ENCODE results near the gene ADGRV1. TPM values are rescaled to one million over a fixed set of nuclear protein-coding genes. Genes with fewer than 3 reads are reported as not detected.

The ADGRV1 gene
- polyA plus RNA-seq, 1 of the 3 experiments (the other 2 are of a cell fraction): 0.23 TPM

- H4K20me1 ChIP-seq (ENCODE audit: insufficient read depth): no peaks in the 10 kb centered on the region
- H3F3A ChIP-seq (replicated peaks; ENCODE audit: insufficient read depth): peaks cover 3% of the 10 kb centered on the region
- TF ChIP-seq CHD2 (IDR thresholded peaks at IDR 0.05; ENCODE audit: low read length, partially characterized antibody) (no peak), EP300 (IDR thresholded peaks at IDR 0.05; ENCODE audit: borderline replicate concordance in 1 of 2, low read depth in 1 of 2, low read length in 1 of 2) (no peak), REST (IDR thresholded peaks at IDR 0.05; ENCODE audit: low read depth, low read length) (no peak), SMC3 (IDR thresholded peaks at IDR 0.05; ENCODE audit: low read depth, low read length) (no peak), POLR2AphosphoS5 (IDR thresholded peaks at IDR 0.05; ENCODE audit: low read depth, low read length) (no peak)
- no peaks in the 10 kb centered on the region for H3K79me2 ChIP-seq (ENCODE audit: insufficient read depth)
- H3K4me1 ChIP-seq (ENCODE audit: control insufficient read depth in 1 of 2, insufficient read depth in 2 of 2, low read depth in 1 of 2, low read length in 1 of 2): peaks cover 0 to 7% of the 10 kb centered on the region in 2 experiments; a peak in 1 of 4 replicates
- H3K4me2 ChIP-seq: no peak overlapping the region
- DNase-seq: no peak
- H3K36me3 ChIP-seq (replicated peaks in 1 of 2; ENCODE audit: control insufficient read depth in 1 of 2, insufficient read depth in 2 of 2, low read length in 1 of 2): no peaks in the 10 kb centered on the region
- H3K9ac ChIP-seq: no peak overlapping the region
- H3K27ac ChIP-seq (ENCODE audit: low read depth in 2 of 2, low read length in 1 of 2): no peak overlapping the region
- ChIA-PET POLR2A (no interaction called here), CTCF (no interaction called here)
- no peaks in the 10 kb centered on the region for H3K27me3 ChIP-seq (ENCODE audit: insufficient read depth)
- no peaks in the 10 kb centered on the region for H3K9me3 ChIP-seq
- no peak overlapping the region for H3K4me3 ChIP-seq (ENCODE audit: low read depth in 2 of 2, low read length in 1 of 2)
- H2AFZ ChIP-seq (ENCODE audit: low read depth): no peak overlapping the region
- no peaks in the 10 kb centered on the region for H3K9me2 ChIP-seq
- 100% methylated on average over 4 of the region's 5 CpGs for WGBS (ENCODE audit: low lambda C conversion rate)
These were observed 647.5 kb downstream of the ADGRV1 start for GRCh38 chr5:91206103-91206502.

- POLR2A ChIA-PET: no interaction called here
- no peak for DNase-seq
- H3F3A ChIP-seq (replicated peaks; ENCODE audit: insufficient read depth): peaks cover 3% of the 10 kb centered on the region
- 67% methylated on average over 2 of the region's 2 CpGs for WGBS (ENCODE audit: low lambda C conversion rate)
- no peaks in the 10 kb centered on the region for H4K20me1 ChIP-seq (ENCODE audit: insufficient read depth)
- no peaks in the 10 kb centered on the region for H3K27me3 ChIP-seq (ENCODE audit: insufficient read depth)
- H3K36me3 ChIP-seq (replicated peaks in 1 of 2; ENCODE audit: control insufficient read depth in 1 of 2, insufficient read depth in 2 of 2, low read length in 1 of 2): no peaks in the 10 kb centered on the region
- no peak overlapping the region for H3K4me3 ChIP-seq (ENCODE audit: low read depth in 2 of 2, low read length in 1 of 2)
- H3K9me3 ChIP-seq: no peaks in the 10 kb centered on the region
- CTCF ChIA-PET: interaction anchor here (0.6 kb wide), 1 partner anchor 36 kb away, joined by 4 read pairs; no protein-coding TSS in a partner anchor
- H3K9me2 ChIP-seq: no peaks in the 10 kb centered on the region
- H3K4me2 ChIP-seq: no peak overlapping the region
- H3K27ac ChIP-seq (ENCODE audit: low read depth in 2 of 2, low read length in 1 of 2): peak overlapping the region in 1 of 2 experiments; percentile 37; a peak in 2 of 4 replicates
- H3K9ac ChIP-seq: no peak overlapping the region
- no peak overlapping the region for H2AFZ ChIP-seq (ENCODE audit: low read depth)
- peaks cover 0 to 13% of the 10 kb centered on the region in 2 experiments; a peak in 2 of 4 replicates for H3K4me1 ChIP-seq (ENCODE audit: control insufficient read depth in 1 of 2, insufficient read depth in 2 of 2, low read depth in 1 of 2, low read length in 1 of 2)
- no peak for TF ChIP-seq CHD2 (IDR thresholded peaks at IDR 0.05; ENCODE audit: low read length, partially characterized antibody)
- TF ChIP-seq JUND (IDR thresholded peaks at IDR 0.05): peak; percentile 55
- no peak for TF ChIP-seq MEF2A (IDR thresholded peaks at IDR 0.05; ENCODE audit: borderline replicate concordance, low read depth)
- peak; percentile 68; the same call in 1 of the 2 replicates for TF ChIP-seq FOSL2 (IDR thresholded peaks at IDR 0.05; ENCODE audit: borderline replicate concordance, low read depth)
- no peak for TF ChIP-seq IRF3 (IDR thresholded peaks at IDR 0.05; ENCODE audit: low read depth, low read length)
- TF ChIP-seq PBX3 (IDR thresholded peaks at IDR 0.05): peak; percentile 26; the same call in 1 of the 2 replicates
- TF ChIP-seq SMC3 (IDR thresholded peaks at IDR 0.05; ENCODE audit: low read depth, low read length): no peak
- no peak for TF ChIP-seq FOXM1 (IDR thresholded peaks at IDR 0.05; ENCODE audit: low read depth)
- H3K79me2 ChIP-seq (ENCODE audit: insufficient read depth): no peaks in the 10 kb centered on the region
These were observed 648.1 kb downstream of the ADGRV1 start for GRCh38 chr5:91206734-91207133.

All from SK-N-SH (cell line).